Activated CD4-positive, alpha-beta T cell treated with anti-CD3 and anti-CD28 coated beads, Interleukin-2, Interleukin-4, amounts not matched to agents 100 ng/mL and 50 ng/mL, durations not matched to agents 16 hours and 8 hours (primary cell): ENCODE results near the gene NRARP.

Experiments
- DNase-seq: peaks from one replicate; pipeline ENCODE4 v3.0.0-alpha.2; 2020; ENCODE audit warnings: low spot score

NRARP gene

DNA sequence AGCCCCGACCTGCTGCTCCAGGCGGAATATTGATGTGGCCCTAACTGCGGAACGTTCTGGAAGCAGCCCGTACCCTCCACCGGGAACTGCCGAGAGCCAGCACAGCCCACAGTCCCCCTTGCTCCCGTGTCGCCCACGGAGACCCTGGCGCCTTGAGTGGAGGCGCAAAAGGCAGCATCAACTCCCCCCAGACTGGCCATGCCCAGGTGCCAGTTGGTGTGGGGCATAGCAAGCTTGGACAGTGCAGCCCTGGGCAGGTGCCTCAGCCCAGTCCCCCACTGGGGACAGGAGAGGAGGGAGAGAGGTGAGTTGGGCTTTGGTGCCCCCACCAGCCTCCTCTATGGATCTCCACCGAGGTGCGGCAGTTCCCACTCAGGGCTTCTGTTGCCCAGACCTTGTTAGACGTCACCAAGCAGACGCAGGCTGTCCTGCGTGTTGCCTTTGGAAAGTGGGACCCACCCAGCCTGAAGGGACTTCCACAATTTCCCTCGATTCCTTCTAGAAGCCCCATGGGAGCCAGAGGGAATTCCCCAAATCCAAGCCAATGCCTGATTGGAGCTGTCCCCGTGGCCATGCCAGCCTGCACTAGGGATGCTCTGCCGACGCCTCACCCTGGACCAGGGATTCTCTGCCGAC is 19.8 kb upstream of the NRARP start:
- no peak for DNase-seq

DNA sequence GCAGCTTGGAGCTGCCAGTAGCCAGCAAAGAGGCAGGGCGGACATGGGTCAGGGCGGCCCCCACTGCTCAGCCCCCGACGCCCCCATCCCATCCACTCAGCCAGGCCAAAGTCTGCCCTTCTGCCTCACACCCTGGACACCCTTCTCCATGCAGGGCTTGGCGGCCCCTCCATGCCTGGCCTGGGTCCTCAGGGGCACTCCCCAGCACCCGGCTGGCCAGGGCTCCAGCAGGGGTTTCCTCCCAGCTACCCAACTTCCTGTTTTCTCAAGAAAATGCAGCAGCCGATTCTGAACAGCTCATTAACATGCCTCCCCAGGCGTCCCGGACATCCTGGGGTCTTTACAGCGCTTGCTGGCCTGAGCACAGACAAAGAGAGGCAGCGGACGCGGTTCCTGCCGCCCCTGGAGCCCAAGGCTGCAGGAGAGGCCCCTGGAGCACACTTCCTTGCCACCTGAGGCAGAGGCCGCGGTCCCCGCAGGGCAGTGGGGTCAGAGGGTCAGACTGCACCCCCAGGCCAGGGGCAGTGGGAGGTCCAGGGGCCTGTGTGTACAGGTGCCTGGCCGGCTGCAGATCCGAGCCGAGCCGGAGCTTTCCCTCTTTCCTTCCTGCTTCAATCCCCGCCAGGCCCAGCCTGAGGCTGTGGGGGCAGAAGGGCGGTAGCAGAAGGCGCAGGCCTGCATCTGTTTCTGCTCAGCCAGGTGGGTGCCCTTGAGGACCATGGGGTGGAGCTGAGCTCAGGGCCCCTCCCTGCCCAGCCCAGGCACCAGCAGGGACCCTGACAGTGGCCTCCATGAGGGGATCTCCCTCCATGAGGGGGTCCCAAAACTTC is 18.7 kb upstream of the NRARP start:
- no peak for DNase-seq

DNA sequence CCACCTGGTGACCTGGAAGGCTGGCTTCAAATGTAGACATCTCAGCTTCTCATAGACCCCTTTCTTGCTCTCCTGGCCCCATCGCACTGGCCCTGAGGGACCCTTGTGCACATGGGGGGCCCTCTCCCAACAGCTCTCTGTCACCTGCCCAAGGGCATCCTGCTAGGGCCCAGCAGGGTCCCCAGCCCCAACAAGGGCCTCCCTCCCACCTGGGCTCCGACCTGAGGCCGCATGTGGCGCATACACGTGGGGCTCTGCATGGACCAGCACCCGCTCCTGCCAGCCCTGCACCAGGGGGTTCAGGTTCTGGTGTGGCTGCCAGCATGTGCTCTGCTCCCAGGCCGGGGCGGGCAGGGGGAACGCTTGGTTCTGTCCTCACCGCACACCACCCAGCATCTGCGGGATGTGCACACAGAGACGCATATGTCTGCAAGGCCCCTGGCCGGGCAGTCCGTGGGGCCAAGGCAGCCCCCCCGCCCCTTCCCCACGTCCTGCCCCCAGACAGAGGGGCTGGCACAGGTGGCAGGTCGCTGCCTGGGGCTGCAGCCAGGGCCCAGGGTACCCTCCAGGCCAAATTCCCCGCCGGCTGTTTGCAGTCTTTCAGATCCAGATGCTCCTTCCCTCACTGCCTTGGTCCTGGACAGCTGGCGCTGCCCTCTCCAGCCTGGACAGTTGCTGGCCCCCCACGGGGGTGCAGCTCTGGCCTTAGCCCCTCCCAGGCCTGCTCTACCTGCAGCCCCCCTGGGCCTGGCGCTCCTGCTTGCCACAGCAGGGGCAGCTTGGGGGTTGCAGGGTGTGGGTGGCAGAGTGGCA is 17.9 kb upstream of the NRARP start:
- DNase-seq = no peak

DNA sequence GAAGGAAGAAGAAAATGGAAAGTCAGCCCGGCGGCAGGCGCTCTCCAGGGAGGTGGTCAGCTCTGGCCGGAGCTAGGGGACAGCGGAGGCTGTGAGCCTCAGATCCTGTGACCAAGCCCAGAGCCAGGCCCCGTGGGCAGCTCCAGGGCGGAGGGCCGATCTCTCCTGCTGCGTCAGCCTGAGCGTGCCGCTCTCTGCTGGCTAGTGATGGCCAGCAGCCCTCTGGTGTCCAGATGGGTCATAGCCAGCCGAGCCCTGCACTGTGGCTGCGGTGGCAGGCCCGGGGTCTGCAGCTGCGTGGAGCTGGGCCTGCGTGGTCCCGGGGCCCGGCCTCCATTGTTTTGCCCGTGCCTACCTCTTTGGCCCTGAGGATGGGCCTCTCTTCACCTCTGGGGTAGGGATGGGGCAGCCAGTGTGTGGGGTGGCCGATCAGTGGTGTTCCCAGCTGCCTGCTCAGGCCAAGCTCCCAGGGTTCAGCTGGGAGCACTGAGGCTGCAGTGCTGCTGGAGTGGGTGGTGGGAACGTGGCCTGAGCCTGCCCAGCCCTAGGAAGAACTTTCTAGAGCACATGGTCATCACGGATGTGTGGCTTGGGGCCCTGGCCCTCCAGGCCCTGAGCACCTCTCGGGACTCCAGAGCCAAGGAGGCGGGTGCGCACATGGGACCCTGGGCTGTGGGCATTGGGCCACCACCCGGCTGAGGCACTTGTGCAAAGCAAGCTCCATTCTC is 17.1 kb upstream of the NRARP start:
- DNase-seq = no peak

DNA sequence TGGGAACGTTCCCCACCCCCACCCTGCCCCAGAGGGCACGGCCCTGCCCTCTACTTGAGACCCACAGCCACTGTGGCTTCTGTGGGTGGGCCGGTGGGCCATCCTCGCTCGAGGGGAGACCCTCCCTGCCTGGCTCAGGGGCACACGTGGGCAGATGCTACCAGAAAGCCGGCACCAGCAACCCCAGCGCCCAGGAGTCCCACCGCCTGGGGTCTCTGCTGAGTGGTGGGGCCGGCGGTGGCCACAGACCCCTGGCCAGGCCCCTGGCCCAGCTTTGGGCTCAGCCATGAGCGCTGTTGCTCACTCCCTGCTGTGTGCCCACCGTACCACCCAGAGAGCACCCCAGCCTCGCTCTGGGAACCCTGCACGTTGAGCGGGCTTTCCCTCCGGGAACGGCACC is 16.5 kb upstream of the NRARP start:
- DNase-seq = no peak

DNA sequence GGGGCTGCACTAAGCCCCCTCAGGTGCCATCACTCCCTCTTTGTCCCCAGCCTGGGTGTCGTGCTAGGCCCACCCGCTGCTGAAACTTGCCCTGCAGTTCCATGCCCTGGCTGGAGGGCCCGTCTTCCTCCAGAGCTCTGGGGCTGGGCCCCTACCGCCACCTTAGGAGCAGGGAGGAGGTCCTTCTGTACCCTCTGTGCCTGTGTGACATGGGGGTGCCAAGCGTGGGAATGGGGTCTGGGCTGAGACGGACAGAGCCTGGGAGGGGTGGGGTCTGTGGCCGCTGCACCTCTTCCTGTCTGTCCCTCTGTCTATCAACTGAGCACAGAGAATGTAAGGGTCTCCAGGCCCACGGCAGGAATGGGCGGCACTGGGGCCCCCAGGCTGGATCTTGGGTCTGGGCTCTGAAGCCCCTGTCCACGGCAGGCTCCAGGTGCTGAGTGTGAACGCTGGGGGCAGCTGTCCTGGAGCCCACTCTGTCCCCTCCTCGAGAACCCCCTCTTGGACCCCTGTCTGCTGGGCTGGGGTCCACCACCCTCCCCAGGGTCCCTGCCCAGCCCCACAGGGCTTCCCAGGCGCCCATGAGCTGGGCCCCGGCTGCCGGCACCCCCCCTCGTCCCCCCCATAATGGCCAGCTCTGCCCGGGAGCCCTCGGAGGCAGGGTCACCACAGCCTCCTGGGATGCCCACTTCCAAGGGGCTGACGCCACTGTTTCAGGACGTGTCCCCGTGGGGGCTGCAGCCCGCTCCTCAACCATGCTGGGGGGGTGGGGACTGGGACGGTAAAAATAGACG is 15.8 kb upstream of the NRARP start:
- no peak for DNase-seq

DNA sequence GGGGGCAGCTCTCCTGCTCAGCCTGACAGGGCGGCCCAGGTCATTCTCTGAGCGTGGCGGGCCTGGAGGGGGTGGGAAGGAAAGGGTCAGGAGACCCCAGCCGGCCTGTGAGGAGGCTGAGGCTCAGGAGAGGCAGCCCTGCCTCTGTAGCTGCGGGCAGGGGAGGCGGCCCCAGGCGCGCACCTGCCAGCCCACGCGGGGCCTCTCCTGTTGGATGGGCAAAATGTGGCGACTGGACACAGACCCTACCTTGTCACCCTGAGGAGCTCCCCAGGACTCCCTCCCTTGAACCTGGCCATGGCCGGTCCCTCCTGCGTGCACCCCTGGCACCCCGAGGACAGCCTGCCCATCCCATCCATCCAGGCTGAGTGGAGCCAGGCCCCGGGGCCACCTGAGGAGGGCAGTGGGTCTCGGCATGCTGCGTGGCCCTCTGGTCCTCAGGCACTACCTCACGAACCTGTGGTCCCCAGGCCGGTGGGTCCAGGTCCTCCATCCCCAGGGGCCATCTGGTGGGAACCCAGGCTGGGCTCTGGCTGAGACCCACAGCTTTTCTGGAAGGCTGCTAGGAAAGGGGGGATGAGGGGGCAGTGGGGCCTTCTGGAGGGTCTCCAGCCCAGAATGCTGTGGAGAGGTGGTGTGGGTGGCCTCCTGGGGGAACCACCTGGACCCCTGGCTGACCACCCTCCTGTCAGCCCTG is 15.1 kb upstream of the NRARP start:
- DNase-seq = no peak

DNA sequence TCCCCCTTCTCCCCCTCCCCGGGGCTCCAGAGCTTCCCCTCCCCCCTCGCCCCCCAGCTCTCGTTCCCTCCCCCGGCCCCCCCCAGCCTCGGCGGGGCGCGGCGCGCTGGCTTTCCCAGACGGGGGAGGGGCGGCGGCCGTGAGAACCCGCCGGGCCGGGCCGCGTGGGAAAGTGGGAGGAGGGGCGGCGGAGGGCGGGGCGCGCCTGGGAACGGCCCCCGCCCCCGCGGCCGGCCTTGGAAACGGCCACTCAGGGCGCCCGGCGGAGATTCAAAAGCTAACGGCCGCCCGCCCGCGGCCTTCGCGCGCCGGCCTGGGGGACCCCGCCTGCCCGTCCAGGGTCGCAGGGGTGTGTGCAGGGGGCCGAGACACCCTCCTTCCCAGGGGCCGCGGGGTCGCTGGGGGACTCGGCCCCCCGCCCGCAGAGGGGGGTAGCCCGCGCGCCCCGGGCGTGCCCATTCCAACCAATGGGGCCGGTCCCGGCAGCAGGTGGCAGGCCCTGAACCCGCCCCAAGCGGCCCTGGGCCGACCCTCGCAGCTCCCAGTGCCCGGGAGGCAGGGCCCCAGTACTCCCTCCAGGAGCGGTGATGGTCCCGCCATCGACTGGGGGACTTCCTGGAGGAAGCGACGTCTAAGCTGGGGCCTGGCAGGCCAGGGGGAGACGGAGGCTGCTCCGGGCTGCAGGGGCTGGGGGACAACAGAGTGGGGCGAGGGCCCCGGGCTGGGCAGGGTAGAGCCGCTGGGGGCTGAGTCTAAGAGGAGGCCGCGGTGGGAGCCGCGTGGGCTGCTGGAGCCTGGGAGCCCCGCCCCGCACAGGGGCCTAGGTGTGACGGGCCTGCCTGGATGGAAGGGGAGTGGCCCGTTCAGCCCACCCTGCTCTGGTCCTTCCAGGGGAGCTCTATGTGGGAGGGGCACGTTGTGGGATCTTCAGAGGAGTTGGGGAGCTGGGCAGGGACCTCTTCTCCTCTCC is 14.2 kb upstream of the NRARP start:
- no peak for DNase-seq

DNA sequence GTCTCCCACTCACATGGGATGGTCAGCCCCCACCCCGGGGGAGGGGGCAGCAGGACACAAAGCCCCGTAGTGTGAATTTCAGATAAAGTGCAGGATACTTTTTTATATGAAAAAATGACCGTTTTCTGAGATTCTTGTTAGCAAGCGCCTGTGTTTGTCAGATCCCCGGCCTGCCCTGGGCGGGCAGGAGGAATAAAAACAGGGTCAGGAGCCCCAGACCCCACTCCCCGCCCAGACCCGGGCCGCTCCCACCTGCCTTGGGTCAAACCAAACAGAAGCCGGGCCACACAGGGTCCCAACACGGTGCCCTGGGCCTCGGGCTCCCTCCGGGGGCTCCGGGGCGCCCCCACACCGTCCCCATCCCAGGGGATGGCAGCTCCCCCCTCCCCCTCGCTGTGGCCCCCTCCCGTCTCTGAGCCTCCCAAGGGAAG is 13.5 kb upstream of the NRARP start:
- no peak for DNase-seq

DNA sequence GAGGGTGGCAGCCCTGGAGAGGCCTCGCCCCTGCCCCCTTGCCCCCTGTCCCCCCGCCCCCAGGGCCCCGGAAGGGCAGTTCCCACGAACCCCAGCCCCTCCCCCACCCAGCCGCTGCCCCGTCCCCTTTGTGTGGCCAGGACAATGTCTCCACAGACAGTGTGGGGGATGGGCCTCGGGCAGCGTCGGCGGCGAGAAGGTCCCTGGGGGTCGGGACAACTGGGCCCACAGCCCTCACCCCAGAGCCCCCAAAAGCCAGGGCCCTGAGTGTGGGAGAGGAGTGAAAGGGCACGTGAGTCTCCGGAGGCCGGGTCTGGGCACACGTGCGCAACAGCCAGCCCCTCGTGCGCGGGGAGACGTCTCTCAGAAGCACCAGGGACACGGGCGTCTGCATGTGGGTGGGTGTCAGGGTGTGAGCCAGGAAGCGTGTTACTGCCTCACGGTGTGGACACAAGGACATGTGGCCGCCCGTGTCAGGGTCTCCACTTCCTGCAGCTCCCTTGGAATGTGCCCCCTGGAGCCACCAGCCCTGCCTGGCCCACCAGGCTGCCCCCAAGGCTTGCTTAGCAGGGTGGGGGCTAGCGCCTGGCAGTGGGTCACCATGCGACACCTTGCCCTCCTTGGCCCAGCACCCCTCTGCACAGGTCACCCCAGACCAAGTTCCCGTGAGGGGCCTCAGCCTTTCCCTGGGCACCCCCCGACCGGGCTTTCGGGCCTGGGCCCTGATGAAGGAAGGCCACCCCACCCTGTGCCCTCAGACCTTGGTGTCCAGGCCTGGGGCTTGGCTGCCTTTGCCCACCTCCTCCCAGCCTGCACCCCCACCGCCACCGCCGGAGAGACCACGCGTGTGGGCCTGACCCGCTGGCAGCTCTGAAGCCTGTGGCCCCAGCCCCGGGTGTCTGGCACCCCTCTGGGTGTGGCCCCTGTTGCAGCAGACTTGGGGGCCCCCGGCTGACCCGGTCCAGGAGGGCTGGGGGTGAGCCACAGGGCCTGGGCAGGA is 12.8 kb upstream of the NRARP start:
- no peak for DNase-seq

DNA sequence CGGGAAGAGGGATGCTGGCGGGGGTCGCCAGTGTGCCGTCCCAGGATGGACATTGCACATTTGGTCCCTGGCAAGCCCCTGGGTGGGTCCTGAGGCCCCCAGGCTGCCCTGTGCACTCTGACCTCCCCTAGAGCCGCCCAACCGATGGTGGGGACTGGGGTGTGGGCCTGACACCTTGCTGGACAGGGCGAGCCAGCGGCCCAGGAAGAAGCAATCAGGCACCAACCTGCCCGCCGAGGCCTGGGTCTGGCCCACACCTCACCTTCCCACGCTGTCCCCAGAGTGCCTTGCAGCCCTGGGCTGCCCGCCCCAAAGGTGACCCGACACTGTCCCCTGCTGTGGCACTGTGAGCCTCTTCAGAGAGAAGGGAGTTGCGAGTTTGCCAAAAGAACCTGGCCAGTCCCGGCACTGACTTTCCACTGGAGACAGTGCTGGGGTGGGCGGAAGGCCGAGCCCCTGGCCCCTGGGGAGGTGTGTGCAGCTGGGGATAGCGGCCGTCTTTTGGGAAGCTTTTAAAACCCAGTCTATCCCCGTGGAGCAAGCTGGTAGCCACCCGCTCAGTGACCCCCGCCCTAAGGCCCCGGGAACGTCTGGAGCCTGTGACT is 12.0 kb upstream of the NRARP start:
- DNase-seq = no peak

DNA sequence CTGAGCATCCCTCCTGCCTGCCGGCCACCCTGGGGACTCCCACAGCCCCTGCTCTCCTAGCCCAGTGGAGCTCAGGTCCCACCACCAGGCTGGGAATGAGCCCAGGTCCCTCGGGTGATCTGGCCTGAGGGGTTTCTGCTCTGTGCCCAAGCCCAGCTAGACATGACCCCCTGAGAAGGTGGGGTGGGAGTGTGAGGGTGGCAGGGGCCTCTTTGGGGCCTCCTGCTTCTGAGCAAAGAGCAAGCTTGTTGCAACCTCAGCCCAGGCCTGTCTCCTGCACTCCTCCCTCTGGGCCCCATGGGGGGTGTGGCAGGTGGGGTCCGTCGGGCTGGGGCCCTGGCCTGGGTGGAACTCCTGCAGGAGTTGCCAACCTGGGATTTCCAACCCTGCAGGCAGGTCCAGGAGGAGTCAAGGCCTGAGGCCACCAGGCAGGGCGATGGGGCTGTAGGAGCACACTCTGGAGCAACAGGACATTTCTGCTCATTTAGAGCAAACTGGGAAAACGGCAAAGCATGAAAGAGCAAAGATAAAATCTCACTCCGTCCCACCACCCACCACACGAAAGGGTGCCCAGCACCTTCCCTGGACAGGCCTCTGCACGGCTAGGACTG is 11.4 kb upstream of the NRARP start:
- DNase-seq = no peak

DNA sequence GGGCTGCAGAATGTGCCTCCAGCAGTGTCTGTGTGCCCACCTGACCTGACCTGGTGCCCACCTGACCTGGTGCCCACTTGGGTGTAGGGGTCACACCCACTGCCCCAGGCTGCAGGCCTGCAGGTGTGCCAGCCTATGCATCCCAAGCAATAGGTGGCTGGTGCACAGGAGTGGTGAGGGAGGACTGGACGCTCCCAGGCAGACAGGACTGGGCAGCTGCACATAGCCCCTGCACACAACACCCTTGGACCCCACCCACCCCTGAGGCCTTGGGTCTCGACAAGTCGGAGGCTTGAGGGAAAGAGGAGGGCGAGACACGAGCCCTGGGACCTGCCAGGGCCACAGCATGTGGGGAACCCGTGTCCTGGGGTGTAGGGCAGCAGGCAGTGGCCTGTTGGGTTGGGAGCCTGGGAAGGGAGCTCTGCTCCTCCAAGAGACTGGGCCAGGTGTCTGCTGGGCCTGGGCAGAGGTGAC is 10.8 kb upstream of the NRARP start:
- DNase-seq = no peak

DNA sequence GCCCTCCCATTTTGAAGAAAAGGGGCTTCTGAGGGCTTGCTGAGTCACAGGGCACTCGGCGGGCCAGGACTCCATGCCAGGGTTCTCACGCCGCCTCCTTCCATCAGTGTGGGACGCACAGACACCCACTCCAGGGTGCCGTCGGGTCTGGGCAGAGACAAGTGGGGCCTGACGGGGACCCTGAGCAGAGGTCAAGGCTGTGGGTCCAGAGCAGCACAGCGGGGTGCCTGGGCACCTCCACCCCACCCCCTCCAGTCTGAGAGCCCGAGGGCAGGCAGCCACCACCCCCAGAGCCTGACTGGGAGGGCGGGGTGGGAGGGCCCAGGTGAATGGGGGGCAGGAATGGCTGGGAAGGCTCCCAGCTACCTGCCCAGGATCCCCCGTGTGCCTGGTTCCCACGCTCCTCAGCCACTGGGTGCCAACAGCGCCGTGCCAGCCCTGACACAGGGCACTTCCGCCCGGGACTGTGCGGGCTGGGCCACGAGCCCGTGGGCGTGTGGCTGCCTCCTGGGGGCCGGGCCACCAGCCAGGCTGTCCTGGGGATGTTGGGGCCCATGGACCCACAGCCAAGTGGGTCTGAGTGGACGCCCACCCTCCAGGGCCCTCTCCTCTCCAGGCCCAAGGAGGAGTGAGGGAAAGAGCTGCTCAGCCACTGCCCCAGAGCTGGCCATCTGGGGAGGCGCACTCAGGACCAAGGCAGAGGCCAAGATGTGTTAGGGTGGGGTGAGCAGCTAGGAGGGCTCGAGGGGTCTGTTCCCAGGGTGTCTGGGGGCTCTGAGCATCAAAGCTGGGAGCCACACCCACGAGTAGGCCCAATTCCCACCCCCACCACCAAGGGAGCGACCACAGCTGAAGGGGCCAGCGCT is 10.1 kb upstream of the NRARP start:
- no peak for DNase-seq

DNA sequence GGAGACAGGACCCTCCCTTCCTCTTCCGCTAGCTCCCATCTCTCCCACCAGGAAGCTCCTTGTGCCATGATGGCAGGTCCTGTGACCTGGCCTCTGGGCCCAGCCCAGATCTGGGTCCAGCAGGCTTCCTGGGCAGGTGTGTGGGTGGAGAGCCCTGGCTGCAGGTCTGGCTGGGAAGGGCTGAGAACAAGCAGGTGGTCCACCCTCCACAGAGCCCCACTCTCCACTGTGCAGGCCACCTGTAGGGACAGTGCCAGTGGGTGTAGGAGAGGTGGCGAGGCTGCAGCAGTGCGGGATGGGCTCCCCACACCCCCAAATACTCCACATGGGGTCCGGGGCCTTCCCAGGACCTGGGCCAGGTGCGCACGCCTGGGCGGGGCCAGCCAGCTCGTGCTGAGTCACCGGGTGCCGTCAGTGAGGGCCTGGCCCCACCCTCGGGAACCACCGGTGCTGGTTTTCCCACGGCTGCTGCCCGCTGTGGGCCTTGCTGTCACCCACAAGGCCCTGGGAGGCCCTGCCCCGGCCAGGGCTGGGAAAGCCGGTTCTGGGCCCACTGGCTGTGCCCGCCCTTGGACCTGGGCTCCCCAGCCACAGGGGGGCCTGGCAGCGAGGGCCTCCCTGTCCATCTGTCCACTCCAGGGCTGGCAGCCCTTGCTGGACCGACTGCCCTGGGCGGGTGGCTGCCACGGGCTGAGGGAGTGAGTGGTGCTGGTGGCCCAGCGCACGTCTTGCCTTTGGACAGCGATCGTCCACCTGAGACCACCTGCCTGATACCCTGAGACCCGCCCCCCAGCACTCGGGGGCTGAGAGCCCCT is 9.3 kb upstream of the NRARP start:
- no peak for DNase-seq
